Measurements from ENCODE around the gene CCL24. TPM values are rescaled to one million over a fixed set of nuclear protein-coding genes. Genes with fewer than 3 reads are reported as not detected.

Gene CCL24, protein sequence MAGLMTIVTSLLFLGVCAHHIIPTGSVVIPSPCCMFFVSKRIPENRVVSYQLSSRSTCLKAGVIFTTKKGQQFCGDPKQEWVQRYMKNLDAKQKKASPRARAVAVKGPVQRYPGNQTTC
- total RNA-seq: not detected

DNA sequence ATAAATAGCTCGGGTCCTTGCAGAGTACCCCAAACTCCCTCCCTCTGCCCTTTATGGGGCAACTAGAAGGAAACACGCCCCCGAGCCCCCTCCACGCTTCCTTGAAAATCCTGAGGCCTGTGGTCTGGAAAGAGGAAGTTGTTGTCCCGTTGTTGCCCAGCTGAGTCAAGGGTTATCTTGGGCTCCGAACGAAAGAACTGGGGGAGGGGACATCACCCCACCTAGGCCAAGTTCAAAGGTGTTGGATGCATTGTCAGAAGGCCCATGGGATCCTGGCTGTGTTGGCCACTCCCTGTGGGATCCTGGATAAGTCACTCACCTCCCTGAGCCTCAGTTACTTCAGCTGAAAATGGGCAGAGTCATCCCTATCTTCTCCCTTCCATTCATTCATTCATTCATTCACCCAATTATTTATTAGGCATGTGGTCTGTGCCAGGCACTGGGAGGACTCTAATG, at the start of gene CCL24:
Gene CCL24 (minus strand): TSS at position 26 of the 456 bp plus-strand sequence. CDS start 91 bp downstream, outside the sequence.

DNA sequence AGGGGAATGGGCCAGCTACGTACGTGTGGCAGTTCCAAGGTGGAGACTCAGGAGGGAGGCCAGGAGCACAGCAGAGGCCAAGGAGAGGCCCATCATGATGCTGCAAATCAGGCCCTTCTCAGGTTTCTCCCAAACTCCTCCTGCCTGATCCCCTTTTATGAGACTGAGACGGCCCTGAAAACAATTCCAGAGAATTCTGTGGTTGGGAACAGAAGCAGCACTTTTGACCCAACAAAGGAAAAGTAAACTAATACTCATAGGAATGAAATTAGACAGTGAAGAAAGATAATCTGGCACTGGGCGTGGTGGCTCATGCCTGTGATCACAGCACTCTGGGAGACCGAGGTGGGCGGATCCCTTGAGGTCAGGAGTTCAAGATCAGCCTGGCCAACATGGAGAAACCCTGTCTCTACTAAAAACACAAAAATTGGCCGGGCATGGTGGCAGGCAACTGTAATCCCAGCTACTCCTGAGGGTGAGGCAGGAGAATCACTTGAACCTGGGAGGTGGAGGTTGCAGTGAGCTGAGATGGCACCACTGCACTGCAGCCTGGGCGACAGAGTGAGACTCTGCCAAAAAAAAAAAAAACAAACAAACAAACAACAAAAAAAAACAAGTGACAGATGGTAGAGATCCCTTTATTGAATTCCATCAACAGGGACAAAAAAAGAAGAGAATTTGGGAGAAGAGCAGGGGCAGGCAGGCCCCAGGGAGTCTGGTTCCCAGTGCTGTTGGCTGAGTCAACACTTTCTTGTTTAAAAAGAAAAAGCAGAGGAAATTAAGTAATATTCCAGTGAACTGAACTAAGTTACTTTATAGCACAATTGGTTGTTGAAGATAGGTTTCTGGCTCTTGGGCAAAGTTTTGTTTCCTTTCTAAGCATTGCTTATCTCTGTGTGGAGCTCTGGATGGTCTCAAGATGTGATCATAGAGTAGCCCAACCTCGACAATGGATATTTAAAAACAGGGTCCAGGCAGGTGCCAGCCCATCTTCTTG, 41.2 kb downstream of the CCL24 start, which contains the start of gene CCL26:
Gene CCL26 (minus strand): TSS at position 131 of the 997 bp plus-strand sequence. CDS start 35 bp downstream, at position 96.

Other genes starting within 250 kb of the CCL24 start
- gene HIP1, start 74.9 kb downstream of the CCL24 start, total RNA-seq: 42.2 TPM
- 2.6 TPM for gene CCL26, start 41.6 kb downstream of the CCL24 start, total RNA-seq
- gene RHBDD2, start 65.2 kb upstream of the CCL24 start, total RNA-seq: 38.6 TPM
- 55.1 TPM for gene POR, start 101.3 kb upstream of the CCL24 start, total RNA-seq
- 28.3 TPM for gene TMEM120A, start 180.8 kb upstream of the CCL24 start, total RNA-seq
- gene STYXL1, start 234.2 kb upstream of the CCL24 start, total RNA-seq: 35.0 TPM
- gene MDH2, start 234.3 kb upstream of the CCL24 start, total RNA-seq: 39.4 TPM

All from camera-type eye (tissue), 1 donor.